ENCODE measurements around the gene ZDHHC14.

DNA sequence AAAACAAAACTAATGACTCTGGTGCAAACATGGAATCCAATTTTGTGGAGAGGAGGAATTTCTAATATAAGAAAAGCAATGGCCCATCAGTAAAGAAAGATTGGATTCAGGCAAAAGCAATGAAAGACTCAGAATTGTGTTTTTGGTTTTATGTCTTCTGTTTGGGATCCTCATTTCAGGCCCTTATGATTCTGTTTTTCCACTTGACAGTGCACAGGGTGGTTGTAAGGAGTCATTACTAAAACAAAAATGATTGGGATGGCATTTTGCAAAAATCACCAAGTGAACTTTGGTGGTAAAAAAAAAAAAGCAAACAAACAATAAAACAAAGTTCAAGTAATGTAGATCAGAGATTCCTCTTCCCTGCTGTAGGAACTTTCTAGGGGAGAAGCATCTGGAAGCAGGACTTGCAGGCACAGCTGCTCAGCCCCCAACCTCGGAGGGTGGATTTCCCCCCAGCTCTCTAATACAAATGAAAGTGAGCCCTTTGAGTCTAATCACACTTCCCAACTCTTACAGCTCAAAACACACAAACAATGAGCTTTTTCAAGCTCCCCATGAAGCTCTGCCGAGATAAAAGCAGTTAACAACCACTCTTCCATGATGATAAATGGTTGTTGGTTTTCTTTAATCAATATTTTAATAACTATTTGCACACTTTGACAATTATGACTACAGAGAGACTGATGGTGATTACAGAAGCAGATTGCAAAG is 177.7 kb downstream of the ZDHHC14 start:
- TF ChIP-seq POLR2A (IDR thresholded peaks at IDR 0.05; ENCODE audit: low read length) (no peak), GATA1 (IDR thresholded peaks at IDR 0.05; ENCODE audit: low read depth, low read length) (no peak)
